PC-9 (cell line): Measurements from ENCODE around the gene INO80. TPM values are rescaled to one million over a fixed set of nuclear protein-coding genes. Genes with fewer than 3 reads are reported as not detected.
"Not testable (repeated sequence)": the region's sequence is repeated elsewhere in the genome, so short reads cannot be mapped to it uniquely, and the experiment has no call there.

Experiments used
- BruUV-seq: library from RNA; stranded (reverse); fragments of 400-500 nt; replicated peaks from 2 replicates; lab custom pipeline; 2021; lab: Mats Ljungman, UMichigan
- CTCF ChIA-PET: fragments of 300-600 bp; sonication (Branson Sonifier 250); formaldehyde crosslinking; loops from one replicate; lab custom pipeline; 2022; ENCODE audit warnings: antibody characterized with exemption; lab: Charles Lee
- POLR2A ChIA-PET: fragments of 300-600 bp; sonication (Branson Sonifier 250); formaldehyde crosslinking; loops from one replicate; lab custom pipeline; 2022; ENCODE audit warnings: antibody characterized with exemption; ENCODE audit not compliant: unreplicated experiment; lab: Charles Lee
- DNase-seq, 2 experiments: peaks; one replicate each; pipeline versions ENCODE4 v3.0.0 to v3.0.0-alpha.2; 2015 to 2022; ENCODE audit warnings: mixed read lengths in 1 of 2
- H2AFZ ChIP-seq: fragments of 200-600 bp; sonication (generic); 2 replicates; pipeline ENCODE4 v1.8.1; 2017; ENCODE audit warnings: antibody characterized with exemption
- H3F3A ChIP-seq: fragments of 200-600 bp; sonication (generic); 2 replicates; pipeline ENCODE4 v1.8.1; 2017; ENCODE audit warnings: antibody characterized with exemption, mild to moderate bottlenecking, low read depth; ENCODE audit not compliant: insufficient read depth
- H3K27ac ChIP-seq: fragments of 200-600 bp; sonication (generic); 2 replicates; pipeline ENCODE4 v1.6.1; 2016; ENCODE audit warnings: mixed run types
- H3K27me3 ChIP-seq: fragments of 200-600 bp; sonication (generic); 2 replicates; pipeline ENCODE4 v1.6.1; 2016; ENCODE audit warnings: low read depth, mixed run types; ENCODE audit not compliant: insufficient read depth
- H3K36me3 ChIP-seq: fragments of 200-600 bp; sonication (generic); 2 replicates; pipeline ENCODE4 v1.6.1; 2016; ENCODE audit warnings: low read depth, mixed run types
- H3K4me1 ChIP-seq: fragments of 200-600 bp; sonication (generic); replicated peaks from 2 replicates; pipeline ENCODE4 v1.6.1; 2016; ENCODE audit warnings: mixed run types; ENCODE audit not compliant: insufficient read depth
- H3K4me2 ChIP-seq: fragments of 200-600 bp; sonication (generic); 2 replicates; pipeline ENCODE4 v1.6.1; 2017; ENCODE audit warnings: mixed run types
- H3K4me3 ChIP-seq: fragments of 200-600 bp; sonication (generic); 2 replicates; pipeline ENCODE4 v1.6.1; 2016; ENCODE audit warnings: mixed run types
- H3K79me2 ChIP-seq: fragments of 200-600 bp; sonication (generic); 2 replicates; pipeline ENCODE4 v1.6.1; 2017; ENCODE audit warnings: low read depth, mixed run types
- H3K9me2 ChIP-seq: fragments of 200-600 bp; sonication (generic); 2 replicates; pipeline ENCODE4 v1.8.1; 2017; ENCODE audit warnings: mild to moderate bottlenecking; ENCODE audit not compliant: insufficient read depth
- H3K9me3 ChIP-seq: fragments of 200-600 bp; sonication (generic); 2 replicates; pipeline ENCODE4 v1.8.1; 2016; ENCODE audit warnings: low read depth; ENCODE audit not compliant: insufficient read depth
- H4K20me1 ChIP-seq: fragments of 200-600 bp; sonication (generic); 2 replicates; pipeline ENCODE4 v1.8.1; 2017; ENCODE audit not compliant: insufficient read depth
- EZH2 ChIP-seq: fragments of 200-600 bp; sonication (generic); IDR thresholded peaks from 2 replicates; pipeline ENCODE4 v1.8.0; 2017; ENCODE audit warnings: antibody characterized with exemption, low read depth
- intact Hi-C: fragments of 100-400 bp; cut with micrococcal nuclease; formaldehyde crosslinking; loops from one replicate; pipeline ENCODE4 v1.10.0; 2022; ENCODE audit not compliant: unreplicated experiment
- total RNA-seq: library from RNA; stranded (reverse); gene quantifications from 2 replicates; pipeline ENCODE4 v1.2.3, GENCODE V29; 2021
- TF ChIP-seq, protein P1 (sequence below): fragments of 200-600 bp; sonication (generic); conservative IDR thresholded peaks from 2 replicates; pipeline ENCODE4 v1.6.1; 2017; ENCODE audit warnings: mixed run types, antibody characterized with exemption, mild to moderate bottlenecking, moderate library complexity

The INO80 gene
- total RNA-seq, 1 experiment from 2014 or later, result 18.8 TPM

DNA sequence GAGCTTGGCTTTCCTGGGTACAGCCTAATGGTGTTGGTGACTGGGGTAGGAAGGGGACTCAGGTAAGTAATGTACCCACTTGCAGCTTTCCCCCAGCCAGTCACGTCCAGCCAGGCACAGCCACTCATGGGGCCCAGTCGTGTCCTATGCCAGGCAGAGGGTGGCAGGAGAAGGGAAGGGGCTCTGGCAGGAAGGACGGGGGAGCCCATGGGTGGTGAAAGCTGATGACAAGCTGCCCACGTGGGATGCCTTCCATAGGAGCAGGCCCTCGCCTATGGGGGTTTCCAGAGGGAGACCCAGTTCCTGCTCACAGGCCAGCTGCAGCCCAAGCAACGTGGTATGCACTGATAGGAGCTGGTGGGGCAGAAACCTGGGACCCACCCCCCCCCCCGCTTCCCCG lies 152.1 kb downstream of the INO80 start:
- no TSS peak for BruUV-seq
- no peaks in the 10 kb centered on the region for H3K9me2 ChIP-seq
- H3K4me1 ChIP-seq, result peaks cover 11% of the 10 kb centered on the region
- intact Hi-C loops, result no loop called here
- H3K27me3 ChIP-seq, result no peaks in the 10 kb centered on the region
- H3K27ac ChIP-seq, result no peak overlapping the region
- no peaks in the 10 kb centered on the region for H3F3A ChIP-seq
- H3K4me3 ChIP-seq, result no peak overlapping the region
- H3K79me2 ChIP-seq, result no peaks in the 10 kb centered on the region
- no peak for DNase-seq
- H2AFZ ChIP-seq, result no peak overlapping the region
- TF ChIP-seq, protein P1, sequence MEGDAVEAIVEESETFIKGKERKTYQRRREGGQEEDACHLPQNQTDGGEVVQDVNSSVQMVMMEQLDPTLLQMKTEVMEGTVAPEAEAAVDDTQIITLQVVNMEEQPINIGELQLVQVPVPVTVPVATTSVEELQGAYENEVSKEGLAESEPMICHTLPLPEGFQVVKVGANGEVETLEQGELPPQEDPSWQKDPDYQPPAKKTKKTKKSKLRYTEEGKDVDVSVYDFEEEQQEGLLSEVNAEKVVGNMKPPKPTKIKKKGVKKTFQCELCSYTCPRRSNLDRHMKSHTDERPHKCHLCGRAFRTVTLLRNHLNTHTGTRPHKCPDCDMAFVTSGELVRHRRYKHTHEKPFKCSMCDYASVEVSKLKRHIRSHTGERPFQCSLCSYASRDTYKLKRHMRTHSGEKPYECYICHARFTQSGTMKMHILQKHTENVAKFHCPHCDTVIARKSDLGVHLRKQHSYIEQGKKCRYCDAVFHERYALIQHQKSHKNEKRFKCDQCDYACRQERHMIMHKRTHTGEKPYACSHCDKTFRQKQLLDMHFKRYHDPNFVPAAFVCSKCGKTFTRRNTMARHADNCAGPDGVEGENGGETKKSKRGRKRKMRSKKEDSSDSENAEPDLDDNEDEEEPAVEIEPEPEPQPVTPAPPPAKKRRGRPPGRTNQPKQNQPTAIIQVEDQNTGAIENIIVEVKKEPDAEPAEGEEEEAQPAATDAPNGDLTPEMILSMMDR, result no peak
- TF ChIP-seq EZH2, result no peak
- H3K9me3 ChIP-seq, result no peaks in the 10 kb centered on the region
- no peaks in the 10 kb centered on the region for H4K20me1 ChIP-seq
- no peaks in the 10 kb centered on the region for H3K36me3 ChIP-seq
- ChIA-PET CTCF (interaction anchor here (1.0 kb wide), 1 partner anchor 48 kb away, joined by 3 read pairs; no protein-coding TSS in a partner anchor), POLR2A (no interaction called here)
- no peak overlapping the region for H3K4me2 ChIP-seq

DNA sequence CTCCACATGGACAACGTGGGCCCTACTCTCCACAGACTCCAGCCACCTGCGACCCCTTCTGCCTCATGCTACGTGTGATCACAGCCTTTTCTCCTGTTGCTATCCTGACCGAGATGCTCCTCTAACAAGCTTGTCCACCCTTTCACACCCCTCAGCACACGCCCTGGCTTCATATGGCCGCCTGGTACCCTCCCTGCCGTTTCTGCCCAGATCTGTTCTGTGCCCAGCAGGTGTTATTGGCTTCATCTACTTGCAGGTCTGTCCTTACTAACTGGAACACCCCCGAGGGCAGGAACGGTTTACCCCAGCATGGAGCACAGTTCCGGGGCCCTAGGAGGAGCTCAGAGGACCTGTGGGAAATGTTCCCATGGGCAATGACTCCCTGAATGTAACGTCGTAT lies 152.9 kb downstream of the INO80 start:
- Histone ChIP-seq H2AFZ (no peak overlapping the region), H3K27ac (no peak overlapping the region), H3K9me2 (no peaks in the 10 kb centered on the region), H3K36me3 (no peaks in the 10 kb centered on the region), H3K4me3 (no peak overlapping the region), H4K20me1 (no peaks in the 10 kb centered on the region), H3K4me2 (no peak overlapping the region), H3F3A (no peaks in the 10 kb centered on the region), H3K4me1 (peaks cover 11% of the 10 kb centered on the region), H3K27me3 (no peaks in the 10 kb centered on the region), H3K9me3 (no peaks in the 10 kb centered on the region), H3K79me2 (no peaks in the 10 kb centered on the region)
- no TSS peak for BruUV-seq
- ChIA-PET CTCF (interaction anchor here (1.0 to 1.2 kb wide), 3 partner anchors 9 to 221 kb away, joined by 3 read pairs; no protein-coding TSS in a partner anchor), POLR2A (no interaction called here)
- no peak for DNase-seq
- intact Hi-C loops, result no loop called here
- TF ChIP-seq, protein P1, result no peak
- no peak for TF ChIP-seq EZH2

DNA sequence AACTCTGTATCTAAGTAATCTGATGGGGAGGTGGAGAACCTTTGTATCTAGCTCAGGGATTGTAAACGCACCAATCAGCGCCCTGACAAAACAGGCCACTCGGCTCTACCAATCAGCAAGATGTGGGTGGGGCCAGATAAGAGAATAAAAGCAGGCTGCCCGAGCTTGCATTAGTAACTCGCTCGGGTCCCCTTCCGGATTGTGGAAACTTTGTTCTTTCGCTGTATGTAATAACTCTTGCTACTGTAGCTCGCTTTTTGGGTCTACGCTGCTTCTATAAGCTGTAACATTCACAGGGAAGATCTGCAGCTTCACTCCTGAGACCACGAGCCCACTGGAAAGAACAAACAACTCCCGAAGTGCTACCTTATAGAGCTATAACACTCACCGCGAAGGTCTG lies 153.8 kb downstream of the INO80 start:
- DNase-seq, H3K36me3 ChIP-seq, BruUV-seq, H3K27ac ChIP-seq, H3F3A ChIP-seq, H3K9me3 ChIP-seq, H4K20me1 ChIP-seq, H3K27me3 ChIP-seq, H3K4me3 ChIP-seq, intact Hi-C loops, H3K9me2 ChIP-seq, H2AFZ ChIP-seq, H3K4me2 ChIP-seq, H3K79me2 ChIP-seq: not testable (repeated sequence)
- ChIA-PET CTCF (interaction anchor here (1.0 to 1.2 kb wide), 2 partner anchors 8 to 222 kb away, joined by 3 read pairs; no protein-coding TSS in a partner anchor), POLR2A (interaction anchor here (0.6 kb wide), 1 partner anchor 73 kb away, joined by 18 read pairs; no protein-coding TSS in a partner anchor)
- peaks cover 11% of the 10 kb centered on the region for H3K4me1 ChIP-seq

DNA sequence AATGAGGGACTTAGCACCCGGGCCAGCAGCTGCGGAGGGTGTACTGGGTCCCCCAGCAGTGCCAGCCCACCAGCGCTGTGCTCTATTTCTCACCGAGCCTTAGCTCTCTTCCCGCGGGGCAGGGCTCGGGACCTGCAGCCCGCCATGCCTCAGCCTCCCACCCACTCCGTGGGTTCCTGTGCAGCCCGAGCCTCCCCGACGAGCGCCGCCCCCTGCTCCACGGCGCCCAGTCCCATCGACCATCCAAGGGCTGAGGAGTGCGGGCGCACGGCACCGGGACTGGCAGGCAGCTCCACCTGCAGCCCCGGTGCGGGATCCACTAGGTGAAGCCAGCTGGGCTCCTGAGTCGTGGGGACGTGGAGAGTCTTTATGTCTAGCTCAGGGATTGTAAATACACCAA lies 154.3 kb downstream of the INO80 start:
- CTCF ChIA-PET, result interaction anchor here (0.8 kb wide), 1 partner anchor 20 kb away, joined by 3 read pairs; no protein-coding TSS in a partner anchor
- BruUV-seq, H3K36me3 ChIP-seq, H3K4me3 ChIP-seq, H3K79me2 ChIP-seq, H3K9me2 ChIP-seq, H3K27me3 ChIP-seq, H3K4me2 ChIP-seq, H3F3A ChIP-seq, H3K9me3 ChIP-seq, DNase-seq, H4K20me1 ChIP-seq, H2AFZ ChIP-seq, intact Hi-C loops, H3K27ac ChIP-seq: not testable (repeated sequence)
- POLR2A ChIA-PET, result interaction anchor here (0.6 kb wide), 1 partner anchor 73 kb away, joined by 18 read pairs; no protein-coding TSS in a partner anchor
- peaks cover 11% of the 10 kb centered on the region for H3K4me1 ChIP-seq
